Right ventricle myocardium inferior (tissue), 1 donor: Measurements from ENCODE around the gene CREBBP. TPM values are rescaled to one million over a fixed set of nuclear protein-coding genes. Genes with fewer than 3 reads are reported as not detected.
"Not testable (repeated sequence)": the region's sequence is repeated elsewhere in the genome, so short reads cannot be mapped to it uniquely, and the experiment has no call there.

Source experiments
- ATAC-seq: fragments of 200-7000 bp; cut with Tn5 transposase; one replicate; pipeline ENCODE4 v1.9.1; 2020; ENCODE audit warnings: mild to moderate bottlenecking, moderate library complexity
- DNase-seq: peaks from one replicate; pipeline ENCODE4 v3.0.0; 2021; ENCODE audit errors: missing footprints
- intact Hi-C: fragments of 100-400 bp; cut with DNase I; formaldehyde crosslinking; loops from one replicate; pipeline ENCODE4 v1.11.0; 2022
- long read RNA-seq: library from polyadenylated mRNA; unstranded; transcript quantifications from one replicate; pipeline ENCODE4 v2.0.0, GENCODE V29; 2021
- total RNA-seq: library from RNA; stranded (reverse); fragmentation: NEBNext Ultra II Directional; extraction: Animal tissue kit (Norgen Biotek cat#: 25700); gene quantifications from one replicate; pipeline ENCODE4 v1.2.1, GENCODE V29; 2021
- donor health status: DM: no; HTN: yes; CAD: no; lungs with severe emphysema.

CREBBP gene
- total RNA-seq, result 38.0 TPM
- long read RNA-seq, partial matches to known transcripts, result 0 of 1 reads
- long read RNA-seq, other reads (novel, unspliced or antisense), result 1 of 1 reads

DNA sequence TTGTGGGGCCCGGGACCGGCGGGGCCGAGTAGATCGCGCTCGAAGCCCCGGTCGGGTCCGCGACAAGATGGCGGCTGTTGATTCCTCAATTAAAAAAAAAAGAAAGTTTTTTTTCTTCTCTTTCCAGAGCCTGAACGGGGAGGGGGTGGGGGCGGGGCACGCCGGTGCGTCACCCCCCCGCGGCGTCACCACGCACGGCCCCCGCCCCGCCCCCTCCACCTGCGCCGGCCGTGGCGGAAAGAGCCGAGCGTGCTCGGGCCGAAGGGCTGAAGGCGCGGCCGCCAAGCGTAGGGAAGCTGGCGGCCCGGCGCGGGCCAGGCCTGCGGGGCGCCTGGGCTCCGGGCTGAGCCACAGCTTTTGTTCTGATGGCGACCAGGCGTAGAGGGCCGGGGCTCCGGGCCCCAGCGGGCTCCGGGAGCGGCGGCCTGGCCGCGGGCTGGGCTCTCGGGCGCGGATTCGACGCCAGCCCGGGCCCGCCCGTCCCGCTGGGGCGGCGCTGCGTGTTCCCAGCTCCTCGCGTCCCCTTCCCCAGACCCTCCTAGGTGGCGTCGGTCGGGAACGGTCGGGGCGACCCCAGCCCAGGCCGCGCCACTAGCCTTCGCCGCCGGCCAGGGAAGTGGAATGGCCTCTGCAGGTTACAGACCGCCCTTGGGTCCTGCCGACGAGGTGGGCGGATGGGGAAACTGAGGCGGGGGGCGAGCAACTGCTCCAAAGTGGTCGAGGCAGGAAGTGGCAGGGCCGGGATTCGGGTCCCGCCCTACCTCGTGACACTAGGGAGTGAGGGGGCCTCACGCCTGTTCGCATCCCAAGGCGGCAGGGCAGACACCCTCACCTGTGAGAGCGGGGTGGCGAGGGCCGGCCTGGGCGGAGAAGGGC is at the start of gene CREBBP:
CREBBP (minus strand) TSS at position 91 of the 876 bp plus-strand sequence. CDS start 797 bp downstream, outside the sequence.
- intact Hi-C loops, result loop anchor here (2.0 kb wide), 1 partner anchor 190 kb away; no protein-coding TSS in a partner anchor

DNA sequence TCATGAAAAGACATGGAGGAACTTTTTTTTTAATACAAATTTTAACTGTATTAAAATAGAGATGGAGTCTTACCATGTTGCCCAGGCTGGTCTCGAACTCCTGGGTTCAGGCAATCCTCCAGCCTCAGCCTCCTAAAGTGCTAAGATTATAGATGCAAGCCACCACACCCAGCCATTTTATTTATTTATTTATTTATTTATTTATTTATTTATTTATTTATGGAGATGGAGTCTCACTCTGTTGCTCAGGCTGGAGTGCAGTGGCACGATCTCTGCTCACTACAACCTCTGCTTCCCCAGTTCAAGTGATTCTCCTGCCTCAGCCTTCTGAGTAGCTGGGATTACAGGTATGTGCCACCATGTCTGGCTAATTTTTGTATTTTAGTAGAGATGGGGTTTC is 46.6 kb upstream of the CREBBP start:
- ATAC-seq, intact Hi-C loops, DNase-seq: not testable (repeated sequence)

More for the DNA sequence above, at the start of gene CREBBP:
- peak; percentile 94 for DNase-seq
- ATAC-seq, result peak; percentile 94

DNA sequence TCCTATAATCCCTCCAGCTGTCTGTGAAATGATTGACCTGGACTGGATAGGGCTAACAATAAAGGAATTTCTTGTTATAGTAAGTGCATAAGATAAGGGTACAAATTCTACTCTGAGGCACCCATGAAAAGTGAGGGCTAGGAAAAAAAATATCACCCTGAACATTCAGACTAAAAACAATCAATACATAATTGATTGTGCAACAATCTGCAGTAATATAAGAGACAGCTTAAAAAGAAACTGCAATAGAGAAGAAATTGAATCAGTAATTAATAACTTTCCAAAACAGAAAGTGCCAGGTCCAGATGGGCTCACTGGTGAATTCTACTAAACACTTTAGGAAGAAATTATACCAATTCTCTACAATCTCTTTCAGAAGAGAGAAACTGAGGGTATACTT is 44.2 kb upstream of the CREBBP start:
- intact Hi-C loops, result no loop called here
- DNase-seq (no peak), ATAC-seq (no peak)

DNA sequence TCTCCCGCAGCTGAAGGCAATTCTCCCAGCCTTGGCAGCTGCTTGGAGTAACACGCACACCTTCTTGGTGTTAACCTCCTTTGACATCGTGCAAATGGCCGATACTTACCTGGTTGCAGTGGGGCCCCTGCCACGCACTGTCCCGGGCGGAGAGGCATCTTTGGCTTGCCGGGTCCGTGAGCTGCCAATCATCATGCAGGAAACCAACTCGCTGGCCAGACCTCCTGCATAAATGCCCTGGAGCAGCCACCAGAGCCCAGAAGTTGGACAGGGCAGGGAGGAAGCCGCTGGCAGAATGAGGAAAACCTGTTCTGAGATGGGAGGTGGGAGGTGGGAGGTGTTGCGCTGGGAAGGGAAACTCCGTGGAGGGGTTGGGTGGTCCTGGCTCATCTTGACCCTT is 41.7 kb upstream of the CREBBP start:
- ATAC-seq (no peak), DNase-seq (no peak)
- intact Hi-C loops, result no loop called here

DNA sequence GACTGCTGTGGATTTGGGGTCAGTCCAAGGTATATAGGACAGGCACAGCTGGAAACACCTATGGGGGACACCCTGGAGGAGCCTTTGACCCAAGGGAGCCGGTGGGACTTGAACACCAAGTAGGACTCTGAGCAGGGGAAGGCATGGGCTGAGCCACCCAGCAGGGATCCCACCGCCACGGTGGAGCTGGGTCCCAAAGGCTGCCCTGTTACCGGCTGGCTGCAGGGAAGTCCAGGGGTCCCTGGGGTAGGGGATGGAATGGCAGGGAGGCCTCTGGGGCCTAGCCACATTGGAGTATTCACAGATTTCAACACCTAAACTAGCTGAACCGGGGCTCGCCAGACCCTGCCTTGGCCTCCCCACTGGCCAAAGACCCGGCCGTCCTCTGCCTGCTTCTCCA is 39.7 kb upstream of the CREBBP start:
- intact Hi-C loops, result no loop called here
- no peak for ATAC-seq
- no peak for DNase-seq

DNA sequence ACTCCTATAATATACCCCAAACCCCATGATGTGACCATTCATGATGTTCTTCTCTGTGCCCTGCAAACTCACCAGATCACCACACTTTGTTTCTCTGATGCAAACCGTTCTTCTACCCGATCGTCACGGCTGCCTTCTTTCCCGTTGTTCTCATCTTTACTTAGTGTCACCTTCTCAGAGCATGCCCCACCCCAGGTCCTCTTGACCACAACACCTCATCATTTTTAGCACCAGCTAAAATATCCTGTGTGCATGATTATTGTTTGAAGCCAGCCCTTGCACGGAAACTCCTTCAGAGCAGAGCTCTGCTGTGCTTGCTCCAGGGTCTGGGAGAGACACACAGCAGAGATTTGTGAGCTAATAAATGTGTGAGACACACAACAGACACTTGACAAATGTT is 38.9 kb upstream of the CREBBP start:
- intact Hi-C loops, result no loop called here
- ATAC-seq (no peak), DNase-seq (no peak)

DNA sequence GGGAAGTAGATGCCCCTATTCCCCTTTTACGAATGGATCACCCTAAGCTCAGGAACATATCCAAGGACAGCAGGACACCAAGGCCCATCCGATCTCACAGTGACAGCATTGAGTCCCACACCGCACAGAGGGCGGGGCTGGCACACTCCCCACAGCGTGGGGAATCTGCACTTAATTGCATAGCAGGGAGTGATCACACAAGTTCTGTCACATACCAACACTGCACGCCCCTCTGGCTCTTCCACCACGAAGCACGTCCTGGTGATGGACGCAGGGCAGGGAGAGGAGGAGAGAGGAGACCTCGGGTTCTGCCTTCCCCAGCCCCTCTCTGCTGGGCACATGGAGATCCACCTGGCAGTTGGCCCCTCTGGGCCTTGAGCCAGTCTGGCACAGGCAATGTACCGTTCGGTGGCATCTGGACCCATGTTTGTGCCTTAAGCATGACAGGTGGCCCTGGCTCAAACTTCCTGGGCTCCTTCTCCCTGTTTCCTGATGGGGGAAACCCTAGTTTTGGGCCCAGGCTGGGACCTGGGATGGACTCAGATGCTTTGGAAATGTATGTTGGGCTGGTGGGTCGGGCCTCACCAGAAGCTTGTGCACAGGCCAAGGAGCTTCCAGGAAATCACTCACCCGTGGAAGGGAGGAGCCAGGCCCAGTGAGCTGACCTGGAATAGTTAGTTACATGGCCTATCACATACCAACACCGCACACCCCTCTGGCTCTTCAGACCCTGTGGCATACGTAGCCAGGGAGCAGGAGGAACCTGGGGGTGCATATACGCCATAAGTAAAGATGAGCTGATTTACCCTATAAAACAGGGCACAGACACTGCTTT is 35.1 kb upstream of the CREBBP start:
- intact Hi-C loops, result no loop called here
- DNase-seq (no peak), ATAC-seq (no peak)

DNA sequence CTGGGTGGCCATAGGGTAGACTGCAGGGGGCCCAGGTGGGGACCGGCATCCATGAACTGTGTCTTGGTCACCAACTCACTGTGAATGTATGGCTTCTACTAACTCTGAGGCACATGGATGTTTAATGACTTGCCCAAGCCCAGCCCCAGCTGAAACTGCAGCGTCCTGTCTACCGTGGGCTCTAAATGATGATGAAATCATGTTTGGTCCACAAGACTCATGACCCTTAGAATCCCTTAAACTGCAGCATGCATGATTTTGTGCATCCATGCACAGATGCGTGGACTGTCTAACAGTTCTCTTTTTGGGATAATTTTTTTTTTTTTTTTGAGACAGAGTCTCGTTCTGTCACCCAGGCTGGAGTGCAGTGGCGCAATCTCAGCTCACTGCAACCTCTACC is 32.4 kb upstream of the CREBBP start:
- intact Hi-C loops, result no loop called here
- DNase-seq (no peak), ATAC-seq (no peak)

DNA sequence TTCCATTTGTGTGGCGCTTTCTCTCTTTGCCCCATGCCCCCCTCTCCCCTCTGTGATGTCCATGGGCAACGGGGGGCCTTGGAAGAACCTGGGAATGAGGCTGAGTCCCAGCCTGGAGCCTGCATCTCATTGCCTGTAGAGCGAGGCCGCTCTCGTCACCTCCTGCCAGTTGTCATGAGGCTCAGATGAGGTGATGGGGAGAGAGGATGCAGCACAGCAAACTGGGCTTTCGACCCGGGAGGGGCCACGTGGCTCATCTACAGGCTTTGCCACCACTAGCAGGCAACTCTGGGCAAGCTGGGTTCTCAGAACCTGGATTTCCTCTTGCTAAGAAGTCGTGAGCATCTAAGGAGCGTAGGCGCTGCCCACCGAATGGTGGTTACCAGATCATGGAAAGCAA is 31.9 kb upstream of the CREBBP start:
- no peak for DNase-seq
- intact Hi-C loops, result no loop called here
- no peak for ATAC-seq

DNA sequence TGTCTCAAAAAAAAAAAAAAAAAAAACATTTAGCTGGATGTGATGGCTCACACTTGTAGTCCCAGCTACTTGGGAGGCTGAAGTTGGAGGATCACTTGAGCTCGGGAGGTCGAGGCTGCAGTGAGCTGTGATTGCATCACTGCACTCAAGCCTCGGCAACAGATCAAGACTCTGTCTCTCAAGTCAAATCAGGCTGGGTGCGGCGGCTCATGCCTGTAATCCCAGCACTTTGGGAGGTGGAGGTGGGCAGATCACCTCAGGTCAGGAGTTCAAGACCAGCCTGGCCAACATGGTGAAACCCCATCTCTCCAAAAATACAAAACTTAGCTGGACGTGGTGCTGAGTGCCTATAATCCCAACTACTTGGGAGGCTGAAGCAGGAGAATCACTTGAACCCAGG is 31.2 kb upstream of the CREBBP start:
- DNase-seq, ATAC-seq, intact Hi-C loops: not testable (repeated sequence)

DNA sequence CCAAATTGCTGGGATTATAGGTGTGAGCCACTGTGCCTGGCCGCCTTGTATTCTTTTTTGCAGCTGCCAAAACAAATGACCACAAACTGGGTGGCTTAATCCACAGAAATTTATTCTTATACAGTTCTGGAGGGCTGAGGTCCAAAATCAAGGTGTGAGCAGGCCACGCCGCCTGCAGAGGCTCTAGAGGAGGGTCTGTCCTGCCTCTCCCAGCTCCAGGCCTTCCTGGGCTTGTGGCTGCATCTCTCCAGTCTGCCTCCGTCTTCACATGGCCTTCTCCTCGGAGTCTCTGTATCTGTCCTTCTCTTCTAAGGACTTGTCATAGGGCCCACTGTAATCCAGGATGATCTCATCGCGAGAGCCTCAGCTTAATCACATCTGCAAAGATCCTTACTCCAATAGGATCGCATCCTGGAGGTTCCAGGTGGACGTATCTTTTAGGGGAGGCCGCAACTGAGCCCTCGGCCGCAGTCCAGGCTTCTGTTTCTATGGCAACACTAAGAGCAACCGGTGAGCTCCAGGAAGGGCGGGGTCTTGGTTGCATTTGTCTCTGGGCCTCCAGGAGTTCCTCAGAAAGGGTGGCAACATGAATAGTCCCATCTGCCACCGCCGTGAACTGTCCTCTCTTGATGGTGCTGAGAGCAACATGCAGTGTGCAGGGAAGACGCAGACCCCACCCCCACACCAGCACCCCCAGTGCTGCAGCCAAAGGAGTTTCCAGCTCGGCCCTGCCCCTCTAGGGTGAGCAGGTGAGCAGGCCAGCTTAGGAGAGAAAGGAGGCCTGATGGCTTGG is 29.5 kb upstream of the CREBBP start:
- DNase-seq (no peak), ATAC-seq (no peak)
- intact Hi-C loops, result no loop called here

DNA sequence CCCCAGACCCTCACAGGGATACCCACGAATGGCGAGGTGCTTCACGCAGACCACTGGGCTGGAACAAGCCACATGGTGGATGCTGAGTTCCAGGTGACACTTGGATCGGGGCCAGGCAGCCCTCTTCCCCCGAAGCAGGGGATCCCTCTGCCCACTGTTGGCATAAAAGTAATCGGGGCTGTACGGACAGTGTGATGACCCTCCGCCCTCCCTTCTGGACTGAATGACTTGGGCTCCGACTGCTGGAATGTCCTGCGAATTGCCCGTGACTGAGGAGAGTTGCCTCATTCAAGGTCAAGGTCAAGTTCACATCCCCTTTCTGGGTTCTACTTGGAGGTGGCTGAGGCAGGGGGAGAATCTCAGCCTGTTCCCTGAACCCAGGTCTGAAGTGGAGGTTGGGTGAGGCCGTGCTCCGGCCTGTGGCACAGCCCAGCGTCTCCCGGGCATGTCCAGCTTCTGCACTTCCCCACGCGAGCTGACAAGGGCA is 28.5 kb upstream of the CREBBP start:
- DNase-seq (no peak), ATAC-seq (no peak)
- intact Hi-C loops, result no loop called here

DNA sequence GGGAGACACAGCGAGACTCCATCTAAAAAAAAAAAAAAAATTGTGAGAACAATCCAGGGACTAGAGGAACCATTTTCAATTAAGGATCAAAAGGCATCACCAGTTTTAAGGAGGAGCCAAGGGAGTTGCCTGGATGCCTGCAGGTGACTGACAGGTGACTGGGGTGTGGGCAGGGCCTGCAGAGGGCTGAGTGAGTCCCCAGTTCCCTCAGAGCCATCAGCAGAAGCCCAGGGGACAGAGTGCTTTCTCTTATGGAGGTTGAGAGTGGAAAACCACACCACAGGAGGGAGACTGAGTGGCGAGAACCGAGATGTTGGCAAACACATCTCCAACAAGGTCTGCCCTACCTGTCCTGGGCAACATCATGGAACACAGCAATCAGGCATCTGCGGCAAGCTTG is 27.1 kb upstream of the CREBBP start:
- no peak for DNase-seq
- ATAC-seq, result no peak
- intact Hi-C loops, result no loop called here

DNA sequence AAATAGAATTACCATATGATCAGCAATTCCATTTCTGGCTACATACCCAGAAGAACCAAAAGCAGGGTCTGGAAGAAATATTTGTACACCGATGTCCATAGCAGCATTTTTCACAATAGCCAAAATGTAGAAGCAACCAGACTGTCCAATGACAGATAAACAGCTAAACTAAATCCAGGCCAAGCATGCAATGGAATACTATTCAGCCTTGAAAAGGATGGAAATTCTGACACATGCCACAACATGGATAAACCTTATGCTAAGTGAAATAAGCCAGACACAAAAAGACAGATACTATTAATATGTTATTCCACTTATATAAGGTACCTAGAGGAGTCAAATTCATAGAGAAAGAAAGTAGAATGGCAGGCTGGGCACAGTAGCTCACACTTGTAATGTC is 25.9 kb upstream of the CREBBP start:
- intact Hi-C loops, result no loop called here
- ATAC-seq (no peak), DNase-seq (no peak)

DNA sequence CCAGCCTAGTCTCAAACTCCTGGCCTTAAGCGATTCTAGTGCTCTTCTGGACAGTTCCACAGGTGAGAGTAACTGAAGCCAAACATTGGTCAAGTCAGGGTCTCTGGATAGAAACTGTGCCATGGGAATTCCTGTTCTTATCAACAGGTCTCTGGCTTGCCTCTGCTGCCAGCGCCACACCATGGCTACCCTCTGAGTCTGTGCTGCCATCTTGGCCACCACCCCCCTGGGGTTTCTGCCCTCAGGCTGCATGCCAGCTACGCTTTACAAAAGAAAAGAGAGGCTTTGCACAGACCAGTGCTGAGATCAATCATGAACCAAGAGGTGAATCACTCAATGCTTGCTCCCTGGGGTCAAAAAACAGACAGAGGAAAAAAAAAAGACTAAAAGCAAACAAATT is 24.4 kb upstream of the CREBBP start:
- intact Hi-C loops, result no loop called here
- no peak for ATAC-seq
- no peak for DNase-seq

DNA sequence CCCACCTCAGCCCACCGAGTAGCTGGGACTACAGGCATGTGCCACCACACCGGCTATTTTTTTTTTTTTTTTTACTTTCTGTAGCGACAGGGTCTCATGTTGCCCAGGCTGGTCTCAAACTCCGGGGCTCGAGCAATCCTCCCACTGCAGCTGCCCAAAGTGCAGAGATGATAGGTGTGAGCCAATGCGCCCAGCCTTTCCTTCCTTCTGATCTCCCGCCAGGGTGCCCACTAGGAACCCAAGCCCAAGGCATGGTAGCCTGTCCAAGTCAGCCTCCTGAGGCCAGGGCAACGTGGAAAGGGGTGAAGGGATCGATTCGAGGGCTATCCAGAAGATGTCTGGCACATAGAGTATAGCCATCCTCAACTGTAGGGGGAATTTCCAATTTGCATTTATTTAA is 9.6 kb upstream of the CREBBP start:
- ATAC-seq (no peak), DNase-seq (no peak)
- intact Hi-C loops, result no loop called here

DNA sequence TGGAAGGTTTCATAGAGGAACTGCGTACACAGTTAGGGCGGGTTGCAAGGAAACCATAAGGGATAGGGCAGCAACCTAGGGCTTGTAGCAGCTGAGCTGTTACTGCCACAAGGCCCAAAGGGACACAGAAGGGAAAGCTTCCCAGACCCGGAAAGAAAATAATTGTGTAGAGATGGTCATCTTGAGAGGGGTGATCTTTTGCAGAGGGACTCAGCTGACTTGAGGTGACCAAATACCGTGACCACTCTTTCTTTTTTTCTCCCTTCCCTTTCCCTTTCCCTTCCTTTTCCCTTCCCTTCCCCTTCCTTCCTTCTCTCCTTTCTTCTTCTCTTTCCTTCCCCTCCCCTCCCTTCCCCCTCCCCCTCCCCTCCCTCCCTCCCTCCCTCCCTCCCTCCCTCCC is 8.5 kb upstream of the CREBBP start:
- no peak for ATAC-seq

DNA sequence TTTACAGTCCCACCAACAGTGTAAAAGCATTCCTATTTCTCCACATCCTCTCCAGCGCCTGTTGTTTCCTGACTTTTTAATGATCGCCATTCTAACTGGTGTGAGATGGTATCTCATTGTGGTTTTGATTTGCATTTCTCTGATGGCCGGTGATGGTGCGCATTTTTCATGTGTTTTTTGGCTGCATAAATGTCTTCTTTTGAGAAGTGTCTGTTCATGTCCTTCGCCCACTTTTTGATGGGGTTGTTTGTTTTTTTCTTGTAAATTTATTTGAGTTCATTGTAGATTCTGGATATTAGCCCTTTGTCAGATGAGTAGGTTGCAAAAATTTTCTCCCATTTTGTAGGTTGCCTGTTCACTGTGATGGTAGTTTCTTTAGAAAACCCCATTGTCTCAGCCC is 5.5 kb upstream of the CREBBP start:
- DNase-seq, ATAC-seq, intact Hi-C loops: not testable (repeated sequence)

More for the DNA sequence above, 8.5 kb upstream of the CREBBP start:
- no peak for DNase-seq
- intact Hi-C loops, result no loop called here

DNA sequence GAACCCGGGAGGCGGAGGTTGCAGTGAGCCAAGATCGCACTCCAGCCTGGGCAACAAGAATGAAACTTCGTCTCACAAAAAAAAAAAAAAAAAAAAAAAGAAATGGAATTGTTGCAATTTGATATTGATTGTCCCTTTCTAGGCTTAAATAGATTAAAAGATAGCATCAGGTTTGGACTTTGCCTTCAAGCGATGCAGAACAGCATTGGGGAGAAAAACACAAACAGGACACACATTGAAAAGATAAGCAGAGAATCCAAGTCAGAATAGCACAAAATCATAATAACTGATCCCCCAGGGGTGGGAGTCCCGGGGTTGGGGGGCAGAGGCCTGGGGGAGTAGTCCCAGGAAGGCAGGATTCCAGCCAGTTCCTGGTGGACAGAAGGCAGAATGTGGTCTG is 3.9 kb upstream of the CREBBP start:
- intact Hi-C loops, result no loop called here
- no peak for ATAC-seq

More for the DNA sequence above, 3.9 kb upstream of the CREBBP start:
- DNase-seq, result no peak
